ENCODE measurements around the gene PARD3B. TPM values are rescaled to one million over a fixed set of nuclear protein-coding genes. Genes with fewer than 3 reads are reported as not detected.

Gene PARD3B
- total RNA-seq, 1 donor from 2014 or later, result 1.6 TPM

DNA sequence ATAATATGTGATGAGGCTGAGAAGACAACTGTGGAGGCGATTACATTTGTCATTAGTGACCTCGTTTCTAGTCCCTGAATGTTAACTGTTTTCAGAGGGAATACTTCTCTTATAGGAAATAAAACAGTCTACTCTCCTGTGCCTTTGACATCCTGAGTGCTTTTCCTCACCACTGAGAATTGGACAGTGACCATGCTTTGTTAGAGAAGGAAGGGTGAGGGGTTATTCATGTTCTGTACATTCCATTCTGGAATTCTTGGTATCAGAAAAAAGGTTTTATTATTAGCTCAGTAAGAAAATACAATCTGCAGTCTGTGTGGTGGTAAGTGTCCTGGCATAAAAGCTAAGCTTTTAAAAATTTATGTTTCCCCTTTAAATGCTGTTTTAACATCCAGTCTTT is 58.8 kb downstream of the PARD3B start:
- FAIRE-seq (no peak), DNase-seq (ENCODE audit: low read depth) (no peak)
- no peaks in the 10 kb centered on the region for H3K27me3 ChIP-seq (ENCODE audit: control insufficient read depth, insufficient read depth, low read length)
- H3K4me3 ChIP-seq (ENCODE audit: low read depth, low read length), result no peak overlapping the region
- no peaks in the 10 kb centered on the region for H3K36me3 ChIP-seq (ENCODE audit: control insufficient read depth, insufficient read depth, low read length)
- TF ChIP-seq, protein P1, sequence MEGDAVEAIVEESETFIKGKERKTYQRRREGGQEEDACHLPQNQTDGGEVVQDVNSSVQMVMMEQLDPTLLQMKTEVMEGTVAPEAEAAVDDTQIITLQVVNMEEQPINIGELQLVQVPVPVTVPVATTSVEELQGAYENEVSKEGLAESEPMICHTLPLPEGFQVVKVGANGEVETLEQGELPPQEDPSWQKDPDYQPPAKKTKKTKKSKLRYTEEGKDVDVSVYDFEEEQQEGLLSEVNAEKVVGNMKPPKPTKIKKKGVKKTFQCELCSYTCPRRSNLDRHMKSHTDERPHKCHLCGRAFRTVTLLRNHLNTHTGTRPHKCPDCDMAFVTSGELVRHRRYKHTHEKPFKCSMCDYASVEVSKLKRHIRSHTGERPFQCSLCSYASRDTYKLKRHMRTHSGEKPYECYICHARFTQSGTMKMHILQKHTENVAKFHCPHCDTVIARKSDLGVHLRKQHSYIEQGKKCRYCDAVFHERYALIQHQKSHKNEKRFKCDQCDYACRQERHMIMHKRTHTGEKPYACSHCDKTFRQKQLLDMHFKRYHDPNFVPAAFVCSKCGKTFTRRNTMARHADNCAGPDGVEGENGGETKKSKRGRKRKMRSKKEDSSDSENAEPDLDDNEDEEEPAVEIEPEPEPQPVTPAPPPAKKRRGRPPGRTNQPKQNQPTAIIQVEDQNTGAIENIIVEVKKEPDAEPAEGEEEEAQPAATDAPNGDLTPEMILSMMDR (IDR thresholded peaks at IDR 0.05; ENCODE audit: insufficient read depth, low read length, severe bottlenecking), result no peak

DNA sequence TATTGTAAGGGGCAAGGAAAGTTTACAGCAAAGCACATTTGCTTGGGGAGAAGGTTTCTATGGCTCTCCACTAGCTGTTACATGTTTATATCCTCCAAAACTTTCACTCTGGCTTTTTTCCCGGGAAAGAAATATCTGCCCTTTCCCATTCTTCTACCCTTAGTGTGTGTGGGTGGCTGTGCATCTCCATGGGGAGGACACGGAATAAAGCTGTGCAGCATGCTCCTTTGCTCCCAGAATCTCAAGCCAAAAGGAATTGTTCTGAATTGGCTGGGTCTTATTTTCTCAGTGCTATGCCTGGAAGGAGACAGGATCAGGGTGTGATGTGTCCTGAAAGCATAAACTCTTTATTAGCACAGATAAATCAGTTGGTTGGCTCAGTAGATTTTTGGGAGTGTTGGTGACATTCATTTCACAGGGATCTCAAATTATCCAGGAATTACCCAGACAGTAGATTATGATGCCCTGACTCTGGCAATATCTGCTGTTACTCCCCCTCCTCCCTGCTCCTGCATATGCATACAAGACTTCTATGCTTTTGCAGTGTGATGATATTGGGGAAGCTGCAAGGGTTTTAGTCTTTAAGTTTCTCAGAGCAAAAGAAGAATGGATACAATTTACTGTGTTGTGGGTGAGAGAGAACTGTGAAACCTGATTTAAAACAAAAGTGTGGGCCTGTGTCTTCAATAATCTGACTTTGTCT is 63.1 kb downstream of the PARD3B start:
- FAIRE-seq (no peak), DNase-seq (ENCODE audit: low read depth) (no peak)
- Histone ChIP-seq H3K27me3 (ENCODE audit: control insufficient read depth, insufficient read depth, low read length) (no peaks in the 10 kb centered on the region), H3K4me3 (ENCODE audit: low read depth, low read length) (no peak overlapping the region), H3K36me3 (ENCODE audit: control insufficient read depth, insufficient read depth, low read length) (no peaks in the 10 kb centered on the region)
- TF ChIP-seq, protein P1 (IDR thresholded peaks at IDR 0.05; ENCODE audit: insufficient read depth, low read length, severe bottlenecking), result no peak

DNA sequence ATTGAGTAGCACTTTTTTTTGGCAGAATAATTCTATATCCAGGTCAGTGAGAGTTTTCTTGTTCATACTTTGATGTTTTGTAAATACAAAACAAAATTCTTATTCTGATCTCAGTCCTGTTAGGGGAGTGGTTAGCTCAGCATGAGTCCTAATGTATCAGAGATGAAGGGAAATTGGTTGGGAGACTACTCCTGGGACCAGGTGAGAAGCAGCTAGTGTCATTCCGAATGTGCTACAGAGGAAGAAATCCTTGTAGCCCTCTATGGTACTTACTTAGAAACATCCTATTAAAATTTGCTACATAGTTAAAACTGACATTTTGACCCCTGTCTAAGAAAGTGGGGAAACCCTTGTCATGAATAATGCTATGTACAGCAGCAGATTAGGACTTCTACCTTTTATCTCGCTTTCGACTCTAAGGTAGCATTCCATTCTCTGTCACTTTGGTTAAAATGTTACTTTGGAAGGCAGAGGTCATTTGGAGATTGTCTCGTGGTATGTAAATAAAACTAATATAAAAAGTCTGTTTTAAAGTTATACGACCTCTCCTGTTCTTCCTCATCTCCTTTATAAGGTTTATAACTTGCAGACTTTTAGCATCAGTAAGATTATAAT is 65.8 kb downstream of the PARD3B start:
- Histone ChIP-seq H3K27me3 (ENCODE audit: control insufficient read depth, insufficient read depth, low read length) (no peaks in the 10 kb centered on the region), H3K4me3 (ENCODE audit: low read depth, low read length) (no peak overlapping the region), H3K36me3 (ENCODE audit: control insufficient read depth, insufficient read depth, low read length) (no peaks in the 10 kb centered on the region)
- TF ChIP-seq, protein P1 (IDR thresholded peaks at IDR 0.05; ENCODE audit: insufficient read depth, low read length, severe bottlenecking), result no peak
- no peak for DNase-seq (ENCODE audit: low read depth)
- no peak for FAIRE-seq

DNA sequence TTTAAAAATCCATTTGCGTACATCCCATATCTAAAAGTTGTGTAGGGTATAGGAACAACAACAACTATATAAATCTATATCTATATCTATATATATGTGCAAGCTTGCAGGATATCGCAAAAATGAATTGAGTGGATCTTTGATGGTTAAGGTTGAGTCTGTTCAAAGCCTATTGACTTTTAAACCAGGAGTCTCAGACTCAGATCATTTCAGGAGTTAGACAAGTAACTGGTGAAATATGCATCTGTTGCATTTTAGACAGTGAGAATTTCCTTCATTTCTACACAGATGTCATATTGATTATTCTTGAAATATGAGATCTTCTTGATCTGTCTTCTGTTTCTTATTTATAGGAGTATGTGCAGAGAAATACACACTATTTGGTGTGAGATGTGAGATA is 66.5 kb downstream of the PARD3B start:
- no peaks in the 10 kb centered on the region for H3K27me3 ChIP-seq (ENCODE audit: control insufficient read depth, insufficient read depth, low read length)
- FAIRE-seq, result no peak
- no peaks in the 10 kb centered on the region for H3K36me3 ChIP-seq (ENCODE audit: control insufficient read depth, insufficient read depth, low read length)
- H3K4me3 ChIP-seq (ENCODE audit: low read depth, low read length), result no peak overlapping the region
- no peak for DNase-seq (ENCODE audit: low read depth)
- TF ChIP-seq, protein P1 (IDR thresholded peaks at IDR 0.05; ENCODE audit: insufficient read depth, low read length, severe bottlenecking), result no peak

DNA sequence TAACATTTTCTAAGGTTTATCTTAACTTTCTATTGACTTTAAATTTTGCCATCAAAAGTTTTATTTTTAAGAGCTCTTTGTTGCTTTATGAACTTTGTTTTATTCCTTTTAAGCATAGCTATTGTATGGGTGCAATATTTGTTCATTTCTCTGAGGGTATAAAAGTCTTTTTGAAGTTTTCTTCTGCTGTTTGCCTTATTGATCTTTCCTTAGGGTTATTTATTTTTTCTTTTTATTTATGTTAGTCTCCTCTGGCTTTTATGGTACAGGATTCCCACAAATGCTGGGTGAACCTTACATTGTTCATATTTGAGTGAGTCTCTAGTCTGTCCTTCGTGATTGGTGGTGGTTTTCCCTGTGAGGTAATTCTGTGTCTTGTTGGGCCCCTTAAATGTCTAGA is 68.4 kb downstream of the PARD3B start:
- Histone ChIP-seq H3K27me3 (ENCODE audit: control insufficient read depth, insufficient read depth, low read length) (no peaks in the 10 kb centered on the region), H3K4me3 (ENCODE audit: low read depth, low read length) (no peak overlapping the region), H3K36me3 (ENCODE audit: control insufficient read depth, insufficient read depth, low read length) (no peaks in the 10 kb centered on the region)
- TF ChIP-seq, protein P1 (IDR thresholded peaks at IDR 0.05; ENCODE audit: insufficient read depth, low read length, severe bottlenecking), result no peak
- no peak for FAIRE-seq
- DNase-seq (ENCODE audit: low read depth), result no peak

Data from bronchial epithelial cell (primary cell).